ENCODE measurements around the gene WDR48. TPM values are rescaled to one million over a fixed set of nuclear protein-coding genes. Genes with fewer than 3 reads are reported as not detected.
A peak's percentile ranks its signal among the peaks of the same experiment; 100 is the strongest.

WDR48 gene
- total RNA-seq, 1 donor from 2014 or later = 38.5 TPM

- Mint-ChIP-seq H3K36me3 (ENCODE audit: low read depth, unreplicated experiment) (peaks cover 33% of the 10 kb centered on the region), H3K9me3 (ENCODE audit: unreplicated experiment) (no peaks in the 10 kb centered on the region), H3K27ac (ENCODE audit: unreplicated experiment) (peak overlapping the region; percentile 26), H3K4me3 (ENCODE audit: unreplicated experiment) (no peak overlapping the region), H3K4me1 (ENCODE audit: low read depth, unreplicated experiment) (peaks cover 36% of the 10 kb centered on the region), H3K27me3 (ENCODE audit: low read depth, unreplicated experiment) (peaks cover 7% of the 10 kb centered on the region)
- Histone ChIP-seq H3K4me3 (ENCODE audit: insufficient read depth, low read depth, low read length) (no peak overlapping the region), H3K79me2 (ENCODE audit: insufficient read depth, low read length) (peaks cover 38% of the 10 kb centered on the region), H3K4me2 (ENCODE audit: low read length) (no peak overlapping the region), H3K9ac (ENCODE audit: low read length) (no peak overlapping the region), H3K27ac (ENCODE audit: low read depth, low read length) (no peak overlapping the region), H2AFZ (ENCODE audit: low read depth, low read length) (no peak overlapping the region), H3K36me3 (ENCODE audit: insufficient read depth, low read length) (peaks cover 30% of the 10 kb centered on the region), H3K9me3 (ENCODE audit: insufficient read depth, low read depth, low read length) (no peaks in the 10 kb centered on the region), H3K4me1 (ENCODE audit: insufficient read depth, low read length) (peaks cover 12% of the 10 kb centered on the region), H4K20me1 (ENCODE audit: insufficient read depth, low read length) (peaks cover 58% of the 10 kb centered on the region), H3K27me3 (ENCODE audit: insufficient read depth, low read length) (no peaks in the 10 kb centered on the region)
- no peak for DNase-seq (ENCODE audit: low read depth)
- no peak for TF ChIP-seq CTCF (IDR thresholded peaks at IDR 0.05; ENCODE audit: insufficient read depth, low read depth, low read length)
- TF ChIP-seq EZH2 (IDR thresholded peaks at IDR 0.05; ENCODE audit: insufficient read depth, low read length) = no peak
- FAIRE-seq = no peak
These were observed 86.4 kb downstream of the WDR48 start for GRCh38 chr3:39137991-39138803.

- DNase-seq (ENCODE audit: low read depth) (no peak), FAIRE-seq (no peak)
- H3K4me2 ChIP-seq (ENCODE audit: low read length) = peak overlapping the region; percentile 3
- H2AFZ ChIP-seq (ENCODE audit: low read depth, low read length) = no peak overlapping the region
- H3K9me3 ChIP-seq (ENCODE audit: insufficient read depth, low read depth, low read length) = no peaks in the 10 kb centered on the region
- no peak overlapping the region for H3K27ac ChIP-seq (ENCODE audit: low read depth, low read length)
- Mint-ChIP-seq H3K27ac (ENCODE audit: unreplicated experiment) (no peak overlapping the region), H3K27me3 (ENCODE audit: low read depth, unreplicated experiment) (peaks cover 3% of the 10 kb centered on the region), H3K9me3 (ENCODE audit: unreplicated experiment) (no peaks in the 10 kb centered on the region), H3K4me1 (ENCODE audit: low read depth, unreplicated experiment) (peaks cover 36% of the 10 kb centered on the region), H3K4me3 (ENCODE audit: unreplicated experiment) (no peak overlapping the region), H3K36me3 (ENCODE audit: low read depth, unreplicated experiment) (peaks cover 30% of the 10 kb centered on the region)
- peaks cover 38% of the 10 kb centered on the region for H3K36me3 ChIP-seq (ENCODE audit: insufficient read depth, low read length)
- H4K20me1 ChIP-seq (ENCODE audit: insufficient read depth, low read length) = peaks cover 65% of the 10 kb centered on the region
- peaks cover 12% of the 10 kb centered on the region for H3K4me1 ChIP-seq (ENCODE audit: insufficient read depth, low read length)
- peaks cover 45% of the 10 kb centered on the region for H3K79me2 ChIP-seq (ENCODE audit: insufficient read depth, low read length)
- H3K27me3 ChIP-seq (ENCODE audit: insufficient read depth, low read length) = no peaks in the 10 kb centered on the region
- no peak for TF ChIP-seq EZH2 (IDR thresholded peaks at IDR 0.05; ENCODE audit: insufficient read depth, low read length)
- no peak for TF ChIP-seq CTCF (IDR thresholded peaks at IDR 0.05; ENCODE audit: insufficient read depth, low read depth, low read length)
- H3K4me3 ChIP-seq (ENCODE audit: insufficient read depth, low read depth, low read length) = no peak overlapping the region
- no peak overlapping the region for H3K9ac ChIP-seq (ENCODE audit: low read length)
These were observed 87.1 kb downstream of the WDR48 start for GRCh38 chr3:39138804-39139415.

All from astrocyte (in vitro differentiated cells and primary cell).